ENCODE measurements around the gene FADS2. TPM values are rescaled to one million over a fixed set of nuclear protein-coding genes. Genes with fewer than 3 reads are reported as not detected.

The FADS2 gene
- total and polyA plus RNA-seq, 9 of the 15 experiments (the other 6 are each of a cell fraction or from before 2014, with no cell fraction given): 2.9 to 42.8 (median 16.2) TPM

DNA sequence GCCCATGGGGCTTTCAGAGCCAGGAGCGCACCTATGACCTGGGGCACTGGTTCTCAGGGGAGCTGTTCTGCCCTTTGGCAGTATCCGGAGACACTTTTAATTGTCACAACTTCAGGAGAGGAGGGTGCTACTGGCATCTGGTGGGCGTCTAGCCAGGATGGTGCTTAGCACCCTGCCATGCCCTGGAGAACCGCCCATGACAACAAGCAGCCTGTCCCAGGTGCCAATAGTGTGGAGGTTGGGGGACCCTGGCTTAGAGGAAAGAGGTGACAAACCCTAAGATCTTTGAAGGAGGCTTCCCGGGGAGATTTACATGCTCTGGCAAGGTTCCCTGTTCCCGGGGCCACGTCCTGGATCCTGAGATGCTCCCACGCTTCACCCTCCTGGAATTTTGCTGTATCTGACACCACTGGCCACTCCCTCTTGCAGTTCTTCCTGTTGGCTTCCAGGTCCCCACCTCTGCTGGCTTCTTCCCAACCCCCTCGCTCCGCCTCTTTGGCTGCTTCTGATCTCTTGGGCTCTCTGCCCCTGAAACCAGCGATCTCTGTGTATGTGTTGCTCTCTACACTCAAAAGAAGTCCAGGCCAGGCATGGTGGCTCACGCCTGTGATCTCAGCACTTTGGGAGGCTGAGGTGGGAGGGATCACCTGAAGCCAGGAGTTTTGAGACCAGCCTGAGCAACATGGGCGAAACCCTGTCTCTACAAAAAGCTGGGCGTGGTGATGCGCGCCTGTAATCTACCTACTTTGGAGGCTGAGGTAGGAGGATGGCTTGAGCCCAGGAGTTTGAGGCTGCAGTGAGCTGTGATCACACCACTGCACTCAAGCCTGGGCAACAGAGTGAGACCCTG, 32.2 kb downstream of the FADS2 start (continued):
- no peak for TF ChIP-seq RBM39 (optimal IDR thresholded peaks at IDR 0.05; ENCODE audit: low read depth, low read length)

DNA sequence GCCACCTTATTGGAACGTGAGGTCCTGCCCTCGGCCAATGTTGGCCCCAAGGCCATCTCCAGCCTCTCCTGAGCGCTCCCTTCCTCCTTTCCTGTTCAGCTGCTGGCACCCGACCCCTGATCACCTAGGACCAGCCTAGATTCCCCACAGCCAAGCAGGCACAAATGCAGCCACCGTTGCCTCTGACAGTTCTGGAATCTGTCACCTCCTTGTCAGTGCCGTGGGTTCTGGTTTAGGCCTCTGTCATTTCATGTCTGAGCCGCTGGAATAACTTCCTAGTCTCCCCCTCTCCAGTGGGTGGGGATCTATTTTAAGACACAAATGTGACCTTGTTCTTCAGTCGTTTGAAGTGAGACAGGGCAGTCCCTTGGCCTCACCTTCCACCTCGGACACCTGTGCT, 33.5 kb downstream of the FADS2 start:
- BruUV-seq (replicated peaks): no TSS peak
- WGBS (ENCODE audit: insufficient coverage, low coverage, missing lambda C conversion rate): 67% methylated on average over 7 of the region's 9 CpGs
- no peak for ATAC-seq
- CTCF ChIA-PET (ENCODE audit: low intra/inter-chr PET ratio): no interaction called here
- Histone ChIP-seq H3K79me2 (ENCODE audit: control insufficient read depth, insufficient read depth, low read length) (no peaks in the 10 kb centered on the region), H3K27ac (ENCODE audit: extremely low read depth, low read depth, low read length) (no peak overlapping the region), H3K4me2 (ENCODE audit: insufficient read depth, low read length) (no peak overlapping the region), H3K9ac (ENCODE audit: insufficient read depth in 1 of 2, low read depth in 2 of 2, low read length in 2 of 2) (peak overlapping the region in 1 of 2 experiments; percentile 85; a peak in 2 of 4 replicates), H2AFZ (ENCODE audit: low read depth, low read length) (no peak overlapping the region; the same call in 1 of the 2 replicates), H3K4me1 (replicated peaks in 1 of 2; ENCODE audit: control insufficient read depth in 2 of 2, insufficient read depth in 2 of 2, low read length in 2 of 2) (peaks cover 30 to 78% of the 10 kb centered on the region in 2 experiments), H3K9me3 (replicated peaks; ENCODE audit: control insufficient read depth, insufficient read depth, low read depth, low read length) (no peaks in the 10 kb centered on the region), H3K36me3 (ENCODE audit: control insufficient read depth, insufficient read depth, low read length) (peaks cover 7% of the 10 kb centered on the region; the same call in 2 of the 3 replicates), H3K9me1 (ENCODE audit: control insufficient read depth, insufficient read depth, low read length) (no peaks in the 10 kb centered on the region), H4K20me1 (replicated peaks; ENCODE audit: control insufficient read depth, insufficient read depth, low read length) (no peaks in the 10 kb centered on the region), H3K4me3 (no peak overlapping the region), H3K27me3 (ENCODE audit: control insufficient read depth in 2 of 2, insufficient read depth in 2 of 2, low read length in 2 of 2) (no peaks in the 10 kb centered on the region)
- intact Hi-C loops (cut with micrococcal nuclease) (no loop called here), in situ Hi-C loops (cut with MboI) (no loop called here)
- POLR2A ChIA-PET: no interaction called here
- TF ChIP-seq ZFX (CRISPR knock-in tag; IDR thresholded peaks at IDR 0.05) (peak; percentile 25; the same call in 1 of the 2 replicates), PHF21A (IDR thresholded peaks at IDR 0.05; ENCODE audit: borderline replicate concordance, low read depth) (no peak)
- no peak for DNase-seq (ENCODE audit: extremely low read depth in 1 of 4, low spot score in 3 of 4)
- FAIRE-seq: no peak
